Right lobe of liver (tissue), 6 donors: ENCODE results near the gene S100PBP. TPM values are rescaled to one million over a fixed set of nuclear protein-coding genes. Genes with fewer than 3 reads are reported as not detected.

Experiments used
- ATAC-seq, 4 donors: fragments of 200-7000 bp; cut with Tn5 transposase; one replicate each; pipeline ENCODE4 v1.9.1; 2020; ENCODE audit warnings: mild to moderate bottlenecking in 4 of 4, moderate library complexity in 4 of 4
- DNase-seq, 3 donors: peaks; one replicate each; pipeline ENCODE4 v3.0.0-alpha.2; 2020
- H3K27ac ChIP-seq, 3 donors: fragments of 200-600 bp; one replicate each; pipeline ENCODE4 v1.8.0; 2022
- H3K27me3 ChIP-seq, 2 donors: fragments of 200-600 bp; one replicate each; pipeline ENCODE4 v1.8.0; 2022
- H3K36me3 ChIP-seq, 4 donors: fragments of 200-600 bp; sonication (generic) in 1 of 4; one replicate each; pipeline versions ENCODE4 v1.5.1 to v1.8.0; 2017 to 2022; ENCODE audit warnings: control low read depth in 1 of 4
- H3K4me1 ChIP-seq, 4 donors: fragments of 200-600 bp; sonication (generic) in 1 of 4; one replicate each; pipeline versions ENCODE4 v1.5.1 to v1.8.0; 2017 to 2022; ENCODE audit warnings: control low read depth in 1 of 4
- H3K4me3 ChIP-seq, 3 donors: fragments of 200-600 bp; one replicate each; pipeline ENCODE4 v1.8.0; 2022
- H3K9me3 ChIP-seq, 4 donors: fragments of 200-600 bp; sonication (generic) in 1 of 4; one replicate each; pipeline versions ENCODE4 v1.5.1 to v1.8.0; 2017 to 2022; ENCODE audit warnings: control low read depth in 1 of 4
- CTCF ChIP-seq, 4 donors: fragments of 200-600 bp in 3 of 4; fragments of 450-650 bp in 1 of 4; IDR thresholded peaks; one replicate each; pipeline versions ENCODE4 v1.5.1 to v1.8.0; 2016 to 2022; ENCODE audit warnings: antibody characterized with exemption in 4 of 4, mild to moderate bottlenecking in 2 of 4
- POLR2A ChIP-seq: fragments of 450-650 bp; IDR thresholded peaks from one replicate; pipeline ENCODE4 v1.6.1; 2017; ENCODE audit warnings: antibody characterized with exemption, mild to moderate bottlenecking
- WGBS: methylation state at CpG from one replicate; pipeline ENCODE4 v1.1.6; 2018; ENCODE audit warnings: low coverage, low lambda C conversion rate; ENCODE audit not compliant: insufficient coverage; ENCODE audit errors: missing lambda C conversion rate; 5-methylcytosine and 5-hydroxymethylcytosine counted together
- intact Hi-C, 2 donors: fragments of 100-400 bp; cut with DNase I; formaldehyde crosslinking; loops; one replicate each; pipeline versions ENCODE4 v1.11.2 to v1.14.1; 2022
- total RNA-seq, 6 experiments: library from RNA; depleted of rRNA in 2 of 6; stranded (reverse); fragments of >200 nt in 2 of 6; fragmentation: NEBNext Ultra II Directional in 3 of 6; extraction: Animal tissue kit (Norgen Biotek cat#: 25700) in 3 of 6; gene quantifications; one replicate each; pipeline versions ENCODE4 v1.1.0 to v1.2.4, GENCODE V29; 2016 to 2023
- donor health status: DM: no; HTN: yes; CAD: no.
- donor health status: DM: no; HTN: no; CAD: no.
- donor health status: DM: no; HTN: no; CAD: no.
- donor health status: DM: no; HTN: yes; CAD: no.
- donor health status: DM: no; HTN: yes; CAD: no.

The S100PBP gene
- total RNA-seq, 6 experiments from 2014 or later: 7.6 to 14.6 (median 10.5) TPM

GRCh38 chr1:32871364-32872191 lies 54.1 kb downstream of the S100PBP start:
- ATAC-seq: no peak
- TF ChIP-seq CTCF (IDR thresholded peaks at IDR 0.05) (no peak), POLR2A (no peak)
- peak overlapping the region in 2 of 3 donors; percentile 29 to 42 for H3K4me3 ChIP-seq
- peak in 1 of 3 donors; percentile 34 for DNase-seq
- H3K9me3 ChIP-seq: no peaks in the 10 kb centered on the region
- H3K27ac ChIP-seq: no peak overlapping the region
- H3K36me3 ChIP-seq: no peaks in the 10 kb centered on the region
- peaks cover 0 to 4% (median 2%) of the 10 kb centered on the region in 4 donors for H3K4me1 ChIP-seq
- intact Hi-C loops: loop anchor here in 1 of 2 donors (10.0 kb wide), 1 partner anchor 167 kb away; the partner anchor contains the start of gene SYNC
- H3K27me3 ChIP-seq: no peaks in the 10 kb centered on the region
- WGBS: 37% methylated on average over 5 of the region's 13 CpGs

- peak in 1 of 3 donors; percentile 33 for DNase-seq
- H3K27ac ChIP-seq: no peak overlapping the region
- intact Hi-C loops: loop anchor here in 1 of 2 donors (10.0 kb wide), 1 partner anchor 167 kb away; the partner anchor contains the start of gene SYNC
- no peak for TF ChIP-seq POLR2A
- 46% methylated on average over 6 of the region's 7 CpGs for WGBS
- ATAC-seq: no peak
- H3K36me3 ChIP-seq: no peaks in the 10 kb centered on the region
- no peak overlapping the region for H3K4me3 ChIP-seq
- H3K4me1 ChIP-seq: peaks cover 0 to 4% (median 2%) of the 10 kb centered on the region in 4 donors
- no peaks in the 10 kb centered on the region for H3K9me3 ChIP-seq
- H3K27me3 ChIP-seq: no peaks in the 10 kb centered on the region
These were observed 54.7 kb downstream of the S100PBP start for GRCh38 chr1:32872192-32872460.

- no peak for TF ChIP-seq POLR2A
- no peak for TF ChIP-seq CTCF (IDR thresholded peaks at IDR 0.05)
- Histone ChIP-seq H3K4me3 (no peak overlapping the region), H3K9me3 (no peaks in the 10 kb centered on the region), H3K4me1 (peaks cover 0 to 4% (median 2%) of the 10 kb centered on the region in 4 donors), H3K36me3 (no peaks in the 10 kb centered on the region), H3K27ac (no peak overlapping the region), H3K27me3 (no peaks in the 10 kb centered on the region)
- WGBS: 75% methylated on average over 4 of the region's 5 CpGs
- intact Hi-C loops: loop anchor here in 1 of 2 donors (10.0 kb wide), 1 partner anchor 169 kb away; the partner anchor contains the start of gene SYNC
- no peak for DNase-seq
- ATAC-seq: no peak
These were observed 56.0 kb downstream of the S100PBP start for GRCh38 chr1:32873484-32873883.

DNA sequence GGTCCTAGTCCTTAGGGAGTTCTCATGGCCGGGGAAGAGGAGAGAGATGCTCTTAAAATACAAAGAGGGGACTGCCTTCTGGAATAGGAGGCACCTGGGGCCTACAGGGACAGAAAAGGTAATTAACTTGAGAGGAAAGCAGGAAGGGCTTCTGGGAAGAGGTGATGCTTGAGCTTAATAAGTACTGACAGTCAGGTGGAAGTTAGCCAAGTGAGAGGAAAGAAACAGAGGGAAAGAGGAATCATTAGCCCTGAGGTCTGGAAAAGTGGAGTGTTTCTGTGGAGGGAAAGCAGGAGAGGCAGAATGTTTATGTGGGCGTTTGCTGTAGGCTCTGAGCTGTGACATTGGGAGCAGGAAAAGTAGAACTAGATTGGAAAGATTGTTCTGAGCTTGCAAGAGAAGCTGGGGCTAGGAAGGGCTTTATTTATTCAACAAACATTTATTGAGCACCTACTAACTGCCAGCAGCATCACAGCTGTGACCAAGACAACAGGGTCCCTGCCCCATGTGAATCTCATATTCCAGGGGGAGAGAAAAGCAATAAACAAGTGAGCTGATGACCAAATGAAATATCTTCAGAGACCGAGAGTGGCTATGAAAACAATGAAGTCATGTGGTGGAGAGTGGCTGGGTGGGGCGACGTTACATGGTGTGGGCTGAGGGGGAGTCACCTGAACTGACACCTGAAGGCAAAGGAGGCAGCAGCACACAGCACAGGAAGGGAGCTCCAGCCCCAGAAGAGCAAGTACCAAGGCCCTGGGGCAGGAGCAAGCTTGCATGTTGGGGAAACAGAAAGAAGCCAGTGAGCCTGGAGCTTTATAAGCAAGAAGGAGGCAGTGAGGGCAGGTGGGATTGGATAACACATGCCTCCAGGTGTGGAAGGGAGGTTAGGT lies 57.7 kb downstream of the S100PBP start:
- 81% methylated on average over 5 of the region's 5 CpGs for WGBS
- Histone ChIP-seq H3K4me1 (peaks cover 0 to 4% (median under 1%) of the 10 kb centered on the region in 4 donors), H3K27ac (no peak overlapping the region), H3K4me3 (no peak overlapping the region), H3K9me3 (no peaks in the 10 kb centered on the region), H3K27me3 (no peaks in the 10 kb centered on the region), H3K36me3 (no peaks in the 10 kb centered on the region)
- TF ChIP-seq CTCF (IDR thresholded peaks at IDR 0.05) (no peak), POLR2A (no peak)
- intact Hi-C loops: loop anchor here in 1 of 2 donors (5.0 to 10.0 kb wide), 2 partner anchors 170 to 212 kb away; partner anchors contain the start of gene SYNC
- ATAC-seq: no peak
- no peak for DNase-seq
